ENCODE results near the gene ZNF613. TPM values are rescaled to one million over a fixed set of nuclear protein-coding genes. Genes with fewer than 3 reads are reported as not detected.

The ZNF613 gene
- total and polyA plus RNA-seq, 2 experiments from 2014 or later, result 13.8 to 18.1 TPM

- H3K4me3 ChIP-seq, result no peak overlapping the region
- no peak for ATAC-seq
- no peak overlapping the region for H3K27ac ChIP-seq (ENCODE audit: low read depth)
- peaks cover 35% of the 10 kb centered on the region for H3K9me3 Mint-ChIP-seq
- peaks cover 8% of the 10 kb centered on the region for H3K4me1 Mint-ChIP-seq
- peaks cover 7% of the 10 kb centered on the region for H3K27me3 Mint-ChIP-seq (ENCODE audit: insufficient read depth, low read depth, poor library complexity)
- no peaks in the 10 kb centered on the region for H3F3A ChIP-seq (replicated peaks; ENCODE audit: low read depth)
- H2AFZ ChIP-seq, result no peak overlapping the region
- 0 out of 2 replicates have a peak, but pooled peaks cover 10% of the 10 kb centered on the region for H3K4me1 ChIP-seq (ENCODE audit: insufficient read depth)
- H3K36me3 ChIP-seq (ENCODE audit: insufficient read depth), result peaks cover 57% of the 10 kb centered on the region
- H3K27me3 ChIP-seq (ENCODE audit: insufficient read depth), result no peaks in the 10 kb centered on the region
- H4K20me1 ChIP-seq (replicated peaks; ENCODE audit: insufficient read depth), result no peaks in the 10 kb centered on the region; the same call in none of the 2 replicates
- TF ChIP-seq EZH2 (IDR thresholded peaks at IDR 0.05; ENCODE audit: low read depth, unreplicated experiment) (no peak), EZH2phosphoT487 (IDR thresholded peaks at IDR 0.05; ENCODE audit: unreplicated experiment) (no peak), STAT1 (IDR thresholded peaks at IDR 0.05; ENCODE audit: unreplicated experiment) (no peak), ZNF331 (CRISPR knock-in tag; IDR thresholded peaks at IDR 0.05; ENCODE audit: low read depth) (no peak), NANOG (IDR thresholded peaks at IDR 0.05; ENCODE audit: borderline replicate concordance) (no peak)
- TF ChIP-seq, protein P1, sequence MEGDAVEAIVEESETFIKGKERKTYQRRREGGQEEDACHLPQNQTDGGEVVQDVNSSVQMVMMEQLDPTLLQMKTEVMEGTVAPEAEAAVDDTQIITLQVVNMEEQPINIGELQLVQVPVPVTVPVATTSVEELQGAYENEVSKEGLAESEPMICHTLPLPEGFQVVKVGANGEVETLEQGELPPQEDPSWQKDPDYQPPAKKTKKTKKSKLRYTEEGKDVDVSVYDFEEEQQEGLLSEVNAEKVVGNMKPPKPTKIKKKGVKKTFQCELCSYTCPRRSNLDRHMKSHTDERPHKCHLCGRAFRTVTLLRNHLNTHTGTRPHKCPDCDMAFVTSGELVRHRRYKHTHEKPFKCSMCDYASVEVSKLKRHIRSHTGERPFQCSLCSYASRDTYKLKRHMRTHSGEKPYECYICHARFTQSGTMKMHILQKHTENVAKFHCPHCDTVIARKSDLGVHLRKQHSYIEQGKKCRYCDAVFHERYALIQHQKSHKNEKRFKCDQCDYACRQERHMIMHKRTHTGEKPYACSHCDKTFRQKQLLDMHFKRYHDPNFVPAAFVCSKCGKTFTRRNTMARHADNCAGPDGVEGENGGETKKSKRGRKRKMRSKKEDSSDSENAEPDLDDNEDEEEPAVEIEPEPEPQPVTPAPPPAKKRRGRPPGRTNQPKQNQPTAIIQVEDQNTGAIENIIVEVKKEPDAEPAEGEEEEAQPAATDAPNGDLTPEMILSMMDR (conservative IDR thresholded peaks at IDR 0.05; ENCODE audit: low read depth in 2 of 2), result peak in 1 of 2 experiments; percentile 44; a peak in 2 of 4 replicates
- peaks cover 90% of the 10 kb centered on the region for H3K79me2 ChIP-seq (replicated peaks; ENCODE audit: insufficient read depth)
- H3K27ac Mint-ChIP-seq, result no peak overlapping the region; the same call in 1 of the 2 replicates
- H3K36me3 Mint-ChIP-seq (ENCODE audit: low read depth), result peaks cover 91% of the 10 kb centered on the region
- no peak overlapping the region for H3K4me2 ChIP-seq
- no peaks in the 10 kb centered on the region for H3K9me2 ChIP-seq (ENCODE audit: insufficient read depth)
- H3K4me3 Mint-ChIP-seq, result no peak overlapping the region
- DNase-seq (ENCODE audit: low spot score), result peak; percentile 53
Observed at GRCh38 chr19:51931921-51932320, 4.6 kb downstream of the ZNF613 start.

DNA sequence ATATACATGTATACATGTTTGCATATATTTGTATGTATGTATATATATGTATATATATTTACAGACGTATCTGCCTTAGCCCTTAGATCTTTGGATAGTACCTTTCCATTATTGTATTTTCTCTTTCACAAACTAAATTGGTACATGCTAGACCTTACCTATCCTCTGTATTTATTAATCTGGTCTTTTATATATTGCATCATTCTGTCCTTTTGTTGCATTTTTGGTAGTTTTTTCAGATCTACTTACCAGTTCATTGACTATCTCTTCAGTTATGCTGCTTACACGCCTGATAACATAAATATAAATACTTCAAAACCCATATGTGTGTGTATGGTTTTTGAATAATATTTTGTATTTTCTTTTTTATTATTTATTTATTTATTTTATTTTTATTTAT, 11.7 kb downstream of the ZNF613 start:
- Histone ChIP-seq H2AFZ (no peak overlapping the region), H3K36me3 (ENCODE audit: insufficient read depth) (peaks cover 91% of the 10 kb centered on the region), H3F3A (replicated peaks; ENCODE audit: low read depth) (no peaks in the 10 kb centered on the region), H3K9me2 (ENCODE audit: insufficient read depth) (0 out of 2 replicates have a peak, but pooled peaks cover 6% of the 10 kb centered on the region), H3K79me2 (replicated peaks; ENCODE audit: insufficient read depth) (peaks cover 29% of the 10 kb centered on the region), H4K20me1 (replicated peaks; ENCODE audit: insufficient read depth) (no peaks in the 10 kb centered on the region; the same call in 1 of the 2 replicates), H3K4me2 (no peak overlapping the region), H3K27ac (ENCODE audit: low read depth) (no peak overlapping the region), H3K4me3 (no peak overlapping the region), H3K4me1 (ENCODE audit: insufficient read depth) (no peaks in the 10 kb centered on the region), H3K27me3 (ENCODE audit: insufficient read depth) (no peaks in the 10 kb centered on the region)
- ATAC-seq, result no peak
- Mint-ChIP-seq H3K27me3 (ENCODE audit: insufficient read depth, low read depth, poor library complexity) (peaks cover 4% of the 10 kb centered on the region), H3K4me3 (no peak overlapping the region), H3K4me1 (no peaks in the 10 kb centered on the region), H3K36me3 (ENCODE audit: low read depth) (peaks cover 100% of the 10 kb centered on the region), H3K9me3 (peaks cover 60% of the 10 kb centered on the region), H3K27ac (no peak overlapping the region)
- DNase-seq (ENCODE audit: low spot score), result no peak
- no peak for TF ChIP-seq EZH2phosphoT487 (IDR thresholded peaks at IDR 0.05; ENCODE audit: unreplicated experiment)
- TF ChIP-seq POLR2AphosphoS5 (IDR thresholded peaks at IDR 0.05; ENCODE audit: low read depth), result no peak
- TF ChIP-seq NANOG (IDR thresholded peaks at IDR 0.05; ENCODE audit: borderline replicate concordance), result no peak
- TF ChIP-seq ZNF462 (CRISPR knock-in tag; IDR thresholded peaks at IDR 0.05), result no peak
- no peak for TF ChIP-seq ETS1 (IDR thresholded peaks at IDR 0.05)
- TF ChIP-seq ZNF331 (CRISPR knock-in tag; IDR thresholded peaks at IDR 0.05; ENCODE audit: low read depth), result no peak
- no peak for TF ChIP-seq STAT1 (IDR thresholded peaks at IDR 0.05; ENCODE audit: unreplicated experiment)
- TF ChIP-seq ZNF114 (CRISPR knock-in tag; IDR thresholded peaks at IDR 0.05), result no peak
- no peak for TF ChIP-seq EZH2 (IDR thresholded peaks at IDR 0.05; ENCODE audit: low read depth, unreplicated experiment)
